ENCODE data around the gene C19orf85.
"Not testable (repeated sequence)": the region's sequence is repeated elsewhere in the genome, so short reads cannot be mapped to it uniquely, and the experiment has no call there.

C19orf85 gene

GRCh38 chr19:55457683-55458457 lies 6.7 kb downstream of the C19orf85 start:
- DNase-seq (ENCODE audit: low read depth) = no peak

DNA sequence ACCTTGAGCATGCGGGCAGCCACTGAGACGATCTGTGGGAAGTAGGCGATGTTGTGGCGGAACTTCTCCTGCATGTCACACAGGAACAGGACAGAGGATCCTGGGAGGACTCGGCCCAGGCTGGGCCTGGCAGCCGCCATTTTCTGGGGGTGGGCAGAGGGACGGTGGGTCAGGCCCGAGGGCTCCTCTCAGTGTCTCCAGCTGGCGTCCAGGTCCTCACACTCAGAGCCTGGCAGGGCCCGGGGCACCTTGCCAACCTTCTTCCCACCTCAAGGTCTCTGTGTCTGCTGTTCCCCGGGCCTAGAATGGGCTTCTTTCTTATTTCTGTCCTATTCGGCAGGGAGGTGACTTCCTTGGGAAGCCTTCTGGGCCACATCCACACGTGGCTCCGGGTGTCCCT lies 8.2 kb downstream of the C19orf85 start:
- DNase-seq (ENCODE audit: low read depth) = no peak

- no peak for DNase-seq (ENCODE audit: low read depth)
Observed at GRCh38 chr19:55455576-55456235, 8.8 kb downstream of the C19orf85 start.

GRCh38 chr19:55454787-55455243 lies 9.7 kb downstream of the C19orf85 start:
- no peak for DNase-seq (ENCODE audit: low read depth)

- DNase-seq (ENCODE audit: low read depth) = no peak
Observed at GRCh38 chr19:55453511-55454260, 10.9 kb downstream of the C19orf85 start.

- DNase-seq (ENCODE audit: low read depth) = no peak
Observed at GRCh38 chr19:55452749-55453346, 11.7 kb downstream of the C19orf85 start.

DNA sequence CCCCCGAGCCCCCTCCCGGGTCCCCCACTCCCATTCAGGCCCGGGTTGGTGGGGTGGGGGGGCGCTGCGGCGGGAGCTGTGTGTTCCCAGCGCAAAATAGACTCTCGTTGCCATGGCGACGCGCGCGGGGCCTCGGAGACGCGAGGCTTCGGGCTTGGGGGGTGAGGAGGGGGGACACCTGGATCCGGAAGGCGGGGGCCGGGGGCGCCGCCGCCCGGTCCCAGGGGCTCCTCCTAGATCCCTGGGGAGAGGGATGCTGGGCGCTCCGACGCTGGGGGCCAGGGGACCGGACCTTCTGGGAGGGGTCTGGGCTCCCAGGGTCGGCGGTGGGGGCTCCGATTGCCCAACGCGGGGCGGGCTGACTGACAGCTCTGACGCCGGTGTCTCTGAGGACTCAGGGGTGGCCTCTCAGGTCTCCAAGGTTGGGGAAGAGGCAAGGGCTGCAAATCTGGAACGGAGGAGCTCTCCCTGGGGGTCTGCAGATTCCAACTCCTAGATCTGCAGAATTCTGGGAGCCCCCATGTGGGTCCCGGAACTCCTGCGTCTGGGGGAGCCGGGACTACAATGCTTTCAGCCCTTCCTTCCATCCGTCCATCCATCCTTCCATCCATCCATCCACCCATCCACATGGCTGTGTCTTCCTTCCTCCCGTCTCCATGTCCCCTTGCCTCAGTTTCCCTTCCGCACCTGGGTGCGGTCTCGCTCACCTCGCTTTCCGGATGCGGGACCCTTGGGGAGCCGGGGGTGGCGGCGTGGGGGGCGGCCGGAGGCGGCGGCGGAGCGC lies 12.4 kb downstream of the C19orf85 start:
- DNase-seq (ENCODE audit: low read depth) = no peak

GRCh38 chr19:55451163-55451964 lies 13.2 kb downstream of the C19orf85 start:
- no peak for DNase-seq (ENCODE audit: low read depth)

DNA sequence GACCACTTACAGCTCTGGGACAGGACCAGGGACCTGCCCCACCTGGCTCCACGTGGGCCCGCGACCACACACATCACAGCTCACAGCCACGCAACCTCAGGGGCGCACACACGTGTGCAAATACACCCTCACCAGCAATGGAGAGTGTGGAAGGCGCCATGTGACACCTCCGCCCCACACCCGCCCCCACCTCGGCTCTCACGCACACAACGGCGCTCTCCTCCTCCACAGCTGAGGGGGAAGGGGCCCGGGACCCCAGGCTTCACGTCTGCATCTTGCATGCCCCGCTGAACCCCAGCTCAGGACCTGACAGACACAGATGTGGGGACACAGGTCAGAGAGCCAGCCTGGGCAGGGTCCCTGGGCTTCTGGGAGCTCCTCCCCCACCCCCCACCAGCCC lies 15.1 kb downstream of the C19orf85 start:
- DNase-seq (ENCODE audit: low read depth) = no peak

DNA sequence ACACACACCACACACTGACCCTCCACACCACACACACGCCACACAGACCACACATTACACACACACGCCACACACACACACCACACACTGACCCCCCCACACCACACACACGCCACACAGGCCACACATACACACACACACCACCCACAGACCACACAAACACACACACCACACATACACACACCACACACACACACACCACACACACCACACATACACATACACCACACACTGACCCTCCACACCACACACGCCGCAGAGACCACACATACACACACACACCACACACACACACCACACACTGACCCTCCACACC lies 16.4 kb downstream of the C19orf85 start:
- DNase-seq (ENCODE audit: low read depth) = not testable (repeated sequence)

DNA sequence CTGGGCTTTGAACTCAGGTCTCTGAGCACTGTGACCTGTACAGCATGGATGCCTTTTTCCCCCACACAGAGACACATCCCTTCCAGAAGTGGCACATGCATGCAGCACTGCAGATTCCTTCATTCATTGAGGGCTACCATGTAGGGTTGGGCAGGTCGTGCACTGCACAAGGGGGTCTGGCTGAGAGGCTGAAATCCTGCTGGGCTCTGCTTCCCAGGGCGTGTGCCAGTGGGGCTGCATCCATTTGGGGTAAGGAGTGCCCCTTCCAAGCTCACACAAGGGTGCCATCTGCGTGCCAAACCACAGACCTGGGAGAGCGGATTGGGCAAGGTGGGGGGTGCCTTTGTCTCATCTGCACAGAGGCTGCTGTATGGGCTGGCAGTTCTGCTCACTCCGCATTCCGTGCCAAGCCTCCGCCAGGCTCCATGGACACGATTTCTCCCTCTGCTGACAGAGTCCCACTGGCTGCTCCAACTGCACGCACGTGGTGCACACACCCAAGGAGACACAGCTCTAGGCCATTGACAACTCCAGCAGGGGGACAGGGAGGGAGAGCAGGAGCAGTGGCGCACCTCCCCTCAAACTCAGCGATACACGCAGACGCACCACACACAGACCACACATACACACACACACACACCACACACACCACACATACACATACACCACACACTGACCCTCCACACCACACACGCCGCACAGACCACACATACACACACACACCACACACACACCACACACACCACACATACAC lies 17.0 kb downstream of the C19orf85 start:
- no peak for DNase-seq (ENCODE audit: low read depth)

DNA sequence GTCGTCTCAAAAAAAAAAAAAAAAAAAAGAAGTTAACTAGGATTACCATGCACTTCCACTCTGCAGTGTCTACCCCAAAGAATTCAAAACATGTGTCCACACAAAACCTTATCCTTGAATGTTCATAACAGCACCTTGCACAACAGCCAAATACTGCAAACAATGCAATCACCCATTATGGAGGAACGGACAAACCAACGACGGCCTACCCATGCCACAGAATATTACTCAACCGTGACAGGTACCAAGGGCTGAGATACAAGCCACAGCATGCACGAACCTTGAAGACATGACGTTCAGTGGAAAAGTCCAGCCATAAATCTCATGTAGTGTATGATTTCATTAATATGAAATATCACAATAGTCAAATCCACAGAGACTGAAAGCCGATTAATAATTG lies 18.5 kb downstream of the C19orf85 start:
- no peak for DNase-seq (ENCODE audit: low read depth)

DNA sequence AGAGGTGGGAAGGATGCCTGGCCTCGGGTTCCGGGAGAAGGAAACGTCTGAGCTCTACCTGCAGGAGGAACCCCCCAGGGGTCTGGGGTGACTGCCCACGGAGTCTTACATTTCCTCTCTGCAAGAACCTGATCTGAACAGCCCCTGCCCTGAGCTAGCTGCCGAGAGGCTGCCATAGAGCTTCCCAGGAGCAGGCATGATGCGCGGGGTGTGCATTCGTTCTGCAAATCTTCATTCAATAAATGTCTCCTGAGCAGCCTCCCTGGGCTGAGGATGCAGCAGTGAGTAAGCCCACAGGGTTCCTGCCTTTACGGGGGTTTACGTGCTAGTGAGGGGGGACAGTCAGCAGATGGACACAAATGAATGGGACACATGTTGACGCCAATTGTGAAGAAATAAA lies 19.9 kb downstream of the C19orf85 start:
- DNase-seq (ENCODE audit: low read depth) = no peak

- DNase-seq (ENCODE audit: low read depth) = no peak
Observed at GRCh38 chr19:55443824-55444480, 20.6 kb downstream of the C19orf85 start.

- no peak for DNase-seq (ENCODE audit: low read depth)
Observed at GRCh38 chr19:55443045-55443823, 21.3 kb downstream of the C19orf85 start, which contains the start of gene SHISA7. Gene SHISA7, minus strand, starts transcription at chr19:55443300. Its CDS starts 437 bp downstream, at chr19:55442863.

DNA sequence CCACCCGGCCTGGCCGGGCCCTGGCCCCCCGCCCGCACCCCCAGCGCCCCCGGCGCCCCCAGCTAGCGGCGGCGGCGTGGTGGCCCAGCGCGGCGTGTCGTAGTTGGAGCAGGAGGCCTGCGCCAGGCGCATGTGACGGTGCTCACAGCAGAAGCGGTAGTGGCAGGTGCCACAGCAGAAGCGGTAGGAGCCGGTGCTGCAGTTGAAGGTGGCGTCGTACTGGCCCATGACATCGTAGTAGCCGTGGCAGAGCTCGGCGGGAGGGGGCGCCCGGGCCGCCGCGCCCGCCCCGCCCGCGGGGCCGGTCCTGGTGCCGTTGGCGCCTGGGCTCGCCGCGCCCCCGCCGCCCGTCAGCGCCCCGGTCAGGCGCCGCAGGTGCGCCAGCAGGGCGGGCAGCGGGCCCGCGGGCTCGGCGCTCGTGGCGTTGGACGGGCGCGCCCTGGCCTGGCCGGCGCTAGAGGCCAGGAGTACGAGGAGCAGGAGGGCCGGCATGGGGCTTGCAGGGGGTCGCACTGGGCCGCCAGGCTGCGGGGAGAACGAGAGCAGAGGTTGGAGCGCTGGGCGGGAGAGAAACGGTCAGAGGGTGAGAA lies 22.1 kb downstream of the C19orf85 start:
- DNase-seq (ENCODE audit: low read depth) = no peak

- no peak for DNase-seq (ENCODE audit: low read depth)
Observed at GRCh38 chr19:55441692-55442321, 22.7 kb downstream of the C19orf85 start.

- no peak for DNase-seq (ENCODE audit: low read depth)
Observed at GRCh38 chr19:55441319-55441691, 23.2 kb downstream of the C19orf85 start.
